ENCODE measurements around the gene ABCA10.

ABCA10 gene

GRCh38 chr17:69164206-69164605 is 64.4 kb downstream of the ABCA10 start:
- no peak for DNase-seq (ENCODE audit: low read depth, low spot score)

DNA sequence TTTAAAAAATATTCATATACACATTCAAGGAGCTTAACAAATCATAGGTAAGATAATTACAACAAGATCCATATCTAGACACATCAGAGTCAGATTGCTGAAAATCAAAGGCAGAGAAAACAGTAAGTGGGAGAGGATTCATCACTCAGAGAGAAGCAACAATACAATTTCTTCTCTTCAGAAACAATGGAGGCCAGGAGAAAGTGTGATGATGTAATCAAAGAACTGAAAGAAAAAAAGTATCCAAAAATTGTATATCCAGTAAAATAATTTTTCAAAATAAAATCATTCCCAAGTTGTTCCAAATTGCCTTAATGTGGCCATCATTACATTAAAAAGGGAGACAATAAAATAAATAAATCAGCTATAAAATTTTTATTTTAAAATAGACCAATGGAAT is 69.2 kb downstream of the ABCA10 start:
- DNase-seq (ENCODE audit: low read depth, low spot score): no peak

GRCh38 chr17:69154267-69154666 is 74.4 kb downstream of the ABCA10 start:
- DNase-seq (ENCODE audit: low read depth, low spot score): no peak

DNA sequence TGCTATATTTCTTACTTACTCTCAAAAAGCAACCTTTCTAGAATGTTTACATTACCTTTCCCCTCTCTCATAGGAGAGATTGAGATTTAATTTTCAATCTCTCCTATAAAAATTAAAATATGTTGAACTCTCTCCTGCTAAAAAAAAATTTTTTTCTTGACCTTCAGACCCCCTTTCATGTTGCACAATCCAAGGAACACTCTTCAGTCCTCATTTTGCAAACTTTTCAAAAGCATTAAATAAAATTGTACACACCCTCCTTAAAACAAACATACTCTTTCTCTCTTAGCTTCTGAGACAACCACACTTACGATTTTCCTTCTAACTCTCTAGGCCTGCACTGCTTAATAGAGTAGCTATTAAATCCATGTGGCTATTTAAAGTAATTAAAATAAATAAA is 78.3 kb downstream of the ABCA10 start:
- no peak for DNase-seq (ENCODE audit: low read depth, low spot score)

DNA sequence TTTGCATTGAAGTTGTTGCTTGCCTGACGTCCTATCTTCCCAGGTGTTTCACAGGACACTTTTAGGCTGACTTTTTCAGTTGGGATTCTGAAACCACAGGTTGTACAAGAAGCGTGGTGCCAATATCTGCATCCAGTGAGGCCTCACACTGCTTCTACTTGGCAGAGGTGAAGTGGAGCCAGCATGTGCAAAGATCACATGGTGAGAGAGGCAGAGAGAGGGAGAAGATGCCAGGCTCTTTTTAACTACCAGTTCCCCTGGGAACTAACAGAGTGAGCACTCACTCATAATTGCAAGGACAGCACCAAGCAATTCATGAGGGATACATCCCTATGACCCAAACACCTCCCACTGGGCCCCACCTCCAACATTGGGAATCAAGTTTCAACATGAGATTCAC is 81.2 kb downstream of the ABCA10 start:
- DNase-seq (ENCODE audit: low read depth, low spot score): no peak

GRCh38 chr17:69144331-69145255 is 84.0 kb downstream of the ABCA10 start:
- DNase-seq (ENCODE audit: low read depth, low spot score): no peak

DNA sequence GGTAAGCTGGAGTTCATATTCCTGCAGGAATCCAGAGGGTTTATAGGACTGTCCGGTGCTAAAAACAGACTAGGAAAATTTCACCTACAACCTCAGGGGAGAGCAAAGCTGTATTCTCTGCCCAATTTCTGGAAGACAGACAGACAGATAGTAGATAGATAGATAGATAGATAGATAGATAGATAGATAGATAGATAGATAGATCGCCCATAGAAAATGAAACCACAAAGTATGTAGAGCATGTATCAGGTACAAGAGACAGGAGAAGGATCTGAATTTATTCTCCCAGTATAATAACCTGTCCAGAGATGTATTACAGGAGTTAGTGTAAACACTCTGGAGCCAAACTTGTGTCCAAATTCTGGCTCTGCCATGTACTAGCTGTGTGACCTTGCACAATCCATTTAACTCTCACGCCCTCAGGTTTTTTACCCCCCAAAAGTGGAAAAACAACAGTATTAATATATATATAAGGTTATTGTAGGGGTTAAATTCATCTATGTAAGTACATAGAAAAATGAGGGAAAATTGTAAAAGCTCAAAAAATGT is 84.9 kb downstream of the ABCA10 start:
- DNase-seq (ENCODE audit: low read depth, low spot score): no peak

DNA sequence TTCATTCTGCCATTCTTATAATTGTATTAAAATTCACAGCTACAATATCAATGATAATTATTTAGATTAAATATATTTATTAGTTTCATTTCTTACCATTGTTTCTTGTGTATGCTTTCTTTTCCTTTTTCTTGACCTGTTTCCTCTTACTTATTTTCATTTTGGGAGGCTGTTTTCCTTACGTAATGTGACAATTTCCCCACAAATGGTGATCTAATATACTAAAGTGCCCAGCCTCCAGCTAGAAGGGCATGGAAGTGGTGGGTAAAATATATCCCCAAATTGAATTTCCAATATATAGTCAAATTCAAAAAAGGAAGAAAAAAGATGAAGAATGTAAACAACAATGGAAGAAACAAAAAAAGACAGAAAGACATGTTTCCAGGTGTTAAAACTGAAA is 85.5 kb downstream of the ABCA10 start:
- DNase-seq (ENCODE audit: low read depth, low spot score): no peak

DNA sequence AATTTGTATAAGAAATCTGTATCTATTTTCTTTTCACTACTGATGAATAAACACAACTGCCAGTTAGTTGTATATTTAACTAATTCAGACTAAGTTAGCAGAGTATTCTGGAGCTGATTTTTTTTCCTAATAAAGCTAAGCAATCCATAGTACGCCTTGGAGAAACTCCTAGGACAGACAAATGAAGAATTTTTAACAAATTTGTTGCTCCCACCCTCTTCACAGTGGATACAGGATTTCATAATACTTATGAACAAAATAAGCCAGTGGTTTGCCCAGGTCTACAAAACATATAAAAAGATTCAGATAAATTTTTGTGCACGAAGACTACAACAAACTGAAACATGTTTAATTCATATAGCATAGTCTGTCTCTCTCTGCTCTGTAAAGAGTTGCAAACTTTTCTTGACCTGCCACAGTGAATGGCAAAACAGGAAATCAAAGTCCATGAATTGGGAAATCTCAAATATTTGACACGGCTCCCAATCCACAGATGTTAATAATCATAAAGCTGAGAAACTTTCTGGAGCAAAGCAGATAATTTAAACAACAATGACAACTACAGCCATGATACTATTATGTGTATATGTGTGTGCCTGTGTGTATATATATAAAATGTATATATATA is 86.3 kb downstream of the ABCA10 start:
- DNase-seq (ENCODE audit: low read depth, low spot score): no peak

- no peak for DNase-seq (ENCODE audit: low read depth, low spot score)
Measured at GRCh38 chr17:69141431-69142174, 87.0 kb downstream of the ABCA10 start, which contains the start of gene ABCA6. TSS of gene ABCA6 (minus strand) at chr17:69141895. CDS start at chr17:69140703, 1,192 bp downstream.

DNA sequence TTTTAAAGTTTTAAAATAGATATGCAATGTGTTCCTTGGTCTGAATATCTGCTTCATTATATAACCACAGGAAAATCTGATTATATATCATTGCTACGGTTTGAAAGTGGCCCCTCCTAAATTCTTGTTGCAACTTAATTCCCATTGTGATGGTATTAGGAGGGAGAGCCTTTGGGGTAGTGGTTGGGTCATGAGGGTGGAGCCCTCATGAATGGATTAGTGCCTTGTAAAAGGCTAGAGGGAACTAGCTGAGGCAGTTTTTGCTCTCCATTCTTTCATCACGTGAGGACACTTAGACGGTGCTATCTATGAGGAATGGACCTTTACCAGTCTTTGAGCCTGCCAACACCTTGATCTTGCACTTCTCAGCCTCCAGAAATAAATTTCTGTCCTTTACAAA is 94.5 kb downstream of the ABCA10 start:
- DNase-seq (ENCODE audit: low read depth, low spot score): no peak

- DNase-seq (ENCODE audit: low read depth, low spot score): no peak
Measured at GRCh38 chr17:69130627-69131296, 97.9 kb downstream of the ABCA10 start.

DNA sequence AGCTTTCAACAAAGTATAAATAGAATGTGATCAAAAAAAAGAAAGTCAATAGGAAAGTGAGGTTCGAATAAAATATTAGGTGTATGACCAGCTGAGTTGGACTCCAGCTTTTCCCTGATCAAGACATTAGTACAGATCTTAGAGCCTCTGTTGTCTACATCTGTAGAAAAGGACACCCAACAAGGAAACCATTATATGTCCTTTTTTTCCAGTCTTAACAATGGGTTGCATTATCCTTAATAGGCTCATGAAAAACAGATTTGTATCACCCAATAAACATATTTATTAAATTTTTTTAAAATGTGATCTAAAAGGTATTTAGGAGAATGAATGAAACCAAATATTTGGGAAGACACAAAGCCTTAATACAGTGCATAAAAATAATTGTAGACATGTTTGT is 105.0 kb downstream of the ABCA10 start:
- DNase-seq (ENCODE audit: low read depth, low spot score): no peak

- DNase-seq (ENCODE audit: low read depth, low spot score): no peak
Measured at GRCh38 chr17:69122065-69122464, 106.6 kb downstream of the ABCA10 start.

DNA sequence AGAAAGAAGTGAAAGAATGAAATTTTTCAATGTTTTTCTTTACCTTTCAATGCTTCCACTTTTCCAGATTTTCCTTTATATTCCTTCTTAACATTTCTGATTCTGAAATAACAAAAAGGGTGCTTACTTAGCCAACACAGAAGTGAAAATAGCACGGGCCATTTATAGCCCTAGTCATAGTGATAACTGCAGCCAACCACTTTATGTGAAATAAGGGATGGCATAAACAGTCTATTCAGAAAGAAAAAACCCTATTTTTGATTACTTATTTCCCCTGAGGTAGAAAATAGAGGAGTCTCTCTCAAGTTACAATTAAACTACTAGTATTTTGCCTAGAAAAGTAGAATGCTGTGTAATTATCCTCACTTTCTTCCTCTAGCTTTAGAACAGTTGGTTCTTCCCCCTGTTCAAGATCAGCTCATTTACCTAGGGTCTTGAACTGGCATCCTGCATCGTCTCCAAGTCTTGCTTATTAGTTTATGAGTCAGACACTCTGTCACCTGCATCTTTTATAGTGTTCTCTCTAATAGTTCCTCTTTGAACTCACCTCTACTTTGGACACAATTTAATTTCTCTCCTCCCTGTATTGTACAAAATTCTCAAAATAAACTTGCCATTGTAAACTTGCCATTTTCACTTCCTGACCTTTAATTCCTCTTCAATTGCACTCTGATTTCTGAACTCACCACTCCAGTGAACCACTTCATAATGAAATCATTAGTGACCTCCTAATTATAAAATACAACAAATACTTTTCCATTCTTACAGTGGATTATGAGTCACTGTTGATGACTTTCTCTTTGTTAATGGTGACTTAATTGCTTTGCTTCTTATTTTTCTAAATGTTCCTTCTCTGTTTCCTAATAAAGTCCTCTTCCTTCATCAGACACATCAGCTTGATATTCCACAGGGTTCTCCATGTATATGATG is 110.5 kb downstream of the ABCA10 start:
- no peak for DNase-seq (ENCODE audit: low read depth, low spot score)

DNA sequence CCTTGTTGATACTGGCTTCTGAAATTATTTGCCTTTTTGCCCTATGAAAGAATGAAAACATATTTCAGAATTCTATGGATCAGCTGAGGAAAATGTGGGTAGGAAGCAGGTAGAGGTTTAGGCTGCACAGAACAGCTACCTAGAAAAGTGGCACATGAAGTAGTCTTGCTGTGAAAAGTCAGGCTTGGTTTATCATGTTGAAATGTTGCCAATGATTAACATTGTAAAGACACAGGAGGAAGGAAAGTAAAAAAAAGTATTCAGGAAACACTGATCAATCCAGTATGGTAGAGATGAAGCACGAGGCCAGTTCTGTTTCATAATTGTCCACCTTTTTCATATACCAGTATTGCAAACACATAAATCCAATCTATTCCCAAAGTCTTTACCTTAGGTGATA is 116.8 kb downstream of the ABCA10 start:
- no peak for DNase-seq (ENCODE audit: low read depth, low spot score)

- DNase-seq (ENCODE audit: low read depth, low spot score): no peak
Measured at GRCh38 chr17:69105907-69106730, 122.5 kb downstream of the ABCA10 start.

GRCh38 chr17:69103557-69104233 is 124.9 kb downstream of the ABCA10 start:
- no peak for DNase-seq (ENCODE audit: low read depth, low spot score)

GRCh38 chr17:69098625-69099024 is 130.0 kb downstream of the ABCA10 start:
- DNase-seq (ENCODE audit: low read depth, low spot score): no peak
